SK-N-SH treated with all-trans-retinoic acid at 6 μM for 48 hours (cell line): ENCODE data around the gene SCN2A.

ENCODE experiments used
- ATAC-seq: fragments of 200-7000 bp; cut with Tn5 transposase; 3 replicates; pipeline ENCODE4 v1.9.1; 2020; ENCODE audit warnings: mild to moderate bottlenecking, moderate library complexity
- ARNTL ChIP-seq: fragments of 450-650 bp; formaldehyde crosslinking; IDR thresholded peaks from 2 replicates; pipeline ENCODE4 v1.5.0; 2020; ENCODE audit warnings: low read depth, mild to moderate bottlenecking, moderate library complexity, borderline replicate concordance
- BACH2 ChIP-seq: fragments of 250-450 bp; sonication (Bioruptor Pico); IDR thresholded peaks from 2 replicates; pipeline ENCODE4 v1.9.0; 2021; ENCODE audit warnings: mild to moderate bottlenecking, borderline replicate concordance
- CREB5 ChIP-seq: fragments of 250-450 bp; sonication (Bioruptor Pico); IDR thresholded peaks from 2 replicates; pipeline ENCODE4 v1.5.1; 2020; ENCODE audit warnings: low read depth, mild to moderate bottlenecking, moderate library complexity
- CSDC2 ChIP-seq: fragments of 250-450 bp; sonication (Bioruptor Pico); IDR thresholded peaks from 2 replicates; pipeline ENCODE4 v1.5.0; 2020; ENCODE audit warnings: mild to moderate bottlenecking, moderate library complexity
- CSRNP3 ChIP-seq: fragments of 250-450 bp; sonication (Bioruptor Pico); IDR thresholded peaks from 2 replicates; pipeline ENCODE4 v1.5.1; 2021; ENCODE audit warnings: mild to moderate bottlenecking, moderate library complexity
- ESRRG ChIP-seq: fragments of 250-450 bp; sonication (Bioruptor Pico); IDR thresholded peaks from 2 replicates; pipeline ENCODE4 v1.6.1; 2021; ENCODE audit warnings: mild to moderate bottlenecking
- GLIS3 ChIP-seq: fragments of 250-450 bp; sonication (Bioruptor Pico); IDR thresholded peaks from 2 replicates; pipeline ENCODE4 v1.5.0; 2020; ENCODE audit warnings: mild to moderate bottlenecking, moderate library complexity
- ISL1 ChIP-seq: fragments of 250-450 bp; sonication (Bioruptor Pico); IDR thresholded peaks from 2 replicates; pipeline ENCODE4 v2.1.2; 2022; ENCODE audit warnings: mild to moderate bottlenecking, moderate library complexity
- OSR1 ChIP-seq: fragments of 250-450 bp; sonication (Bioruptor Pico); IDR thresholded peaks from 2 replicates; pipeline ENCODE4 v1.8.0; 2022; ENCODE audit warnings: moderate library complexity, mild to moderate bottlenecking, inconsistent platforms
- PATZ1 ChIP-seq: fragments of 250-450 bp; sonication (Bioruptor Pico); IDR thresholded peaks from 2 replicates; pipeline ENCODE4 v1.8.0; 2020; ENCODE audit warnings: mild to moderate bottlenecking, moderate library complexity, borderline replicate concordance
- POU6F1 ChIP-seq: fragments of 250-450 bp; sonication (Bioruptor Pico); IDR thresholded peaks from 2 replicates; pipeline ENCODE4 v1.8.0; 2021; ENCODE audit warnings: low read depth, mild to moderate bottlenecking, moderate library complexity, borderline replicate concordance
- PPARA ChIP-seq: fragments of 250-450 bp; sonication (Bioruptor Pico); IDR thresholded peaks from 2 replicates; pipeline ENCODE4 v1.5.0; 2020; ENCODE audit warnings: mild to moderate bottlenecking, borderline replicate concordance
- RARB ChIP-seq: fragments of 250-450 bp; sonication (Bioruptor Pico); IDR thresholded peaks from 2 replicates; pipeline ENCODE4 v1.8.0; 2021; ENCODE audit warnings: mild to moderate bottlenecking, moderate library complexity
- SNAI2 ChIP-seq: fragments of 250-450 bp; sonication (Bioruptor Pico); IDR thresholded peaks from 2 replicates; pipeline ENCODE4 v1.5.0; 2020; ENCODE audit warnings: mild to moderate bottlenecking, moderate library complexity
- TCF4 ChIP-seq: fragments of 250-450 bp; sonication (Bioruptor Pico); IDR thresholded peaks from 2 replicates; pipeline ENCODE4 v1.8.0; 2021; ENCODE audit warnings: mild to moderate bottlenecking, moderate library complexity, borderline replicate concordance
- TOX ChIP-seq: fragments of 250-450 bp; sonication (Bioruptor Pico); IDR thresholded peaks from 2 replicates; pipeline ENCODE4 v1.8.0; 2021; ENCODE audit warnings: mild to moderate bottlenecking, moderate library complexity, borderline replicate concordance
- TSHZ2 ChIP-seq: fragments of 250-450 bp; sonication (Bioruptor Pico); IDR thresholded peaks from 2 replicates; pipeline ENCODE4 v1.5.0; 2020; ENCODE audit warnings: mild to moderate bottlenecking, moderate library complexity
- ZC3H10 ChIP-seq: fragments of 250-450 bp; sonication (Bioruptor Pico); IDR thresholded peaks from 2 replicates; pipeline ENCODE4 v1.5.1; 2021; ENCODE audit warnings: mild to moderate bottlenecking, moderate library complexity
- ZFP3 ChIP-seq: fragments of 250-450 bp; sonication (Bioruptor Pico); IDR thresholded peaks from 2 replicates; pipeline ENCODE4 v1.5.0; 2020; ENCODE audit warnings: mild to moderate bottlenecking, moderate library complexity
- ZFP30 ChIP-seq: fragments of 450-650 bp; formaldehyde crosslinking; IDR thresholded peaks from 2 replicates; pipeline ENCODE4 v1.5.0; 2022; ENCODE audit warnings: mild to moderate bottlenecking, moderate library complexity
- ZNF565 ChIP-seq: fragments of 450-650 bp; formaldehyde crosslinking; conservative IDR thresholded peaks from 2 replicates; pipeline ENCODE4 v1.5.0; 2020; ENCODE audit warnings: low read depth, mild to moderate bottlenecking, moderate library complexity
- ZNF8 ChIP-seq: fragments of 450-650 bp; formaldehyde crosslinking; IDR thresholded peaks from 2 replicates; pipeline ENCODE4 v1.5.0; 2020; ENCODE audit warnings: mild to moderate bottlenecking, moderate library complexity

The SCN2A gene

GRCh38 chr2:165196411-165196810, 42.8 kb upstream of the SCN2A start:
- TF ChIP-seq SNAI2 (CRISPR knock-in tag), result no peak
- no peak for TF ChIP-seq GLIS3 (CRISPR knock-in tag)
- TF ChIP-seq ARNTL (CRISPR knock-in tag), result no peak
- no peak for TF ChIP-seq ZFP3 (CRISPR knock-in tag)
- no peak for TF ChIP-seq BACH2 (CRISPR knock-in tag)
- TF ChIP-seq TOX, result no peak
- TF ChIP-seq ZC3H10 (CRISPR knock-in tag), result no peak
- no peak for TF ChIP-seq TCF4 (CRISPR knock-in tag)
- TF ChIP-seq OSR1 (CRISPR knock-in tag), result no peak
- no peak for TF ChIP-seq TSHZ2
- no peak for TF ChIP-seq ZNF8 (CRISPR knock-in tag)
- TF ChIP-seq ZNF565 (CRISPR knock-in tag), result no peak
- TF ChIP-seq CSDC2, result no peak
- no peak for TF ChIP-seq POU6F1 (CRISPR knock-in tag)

GRCh38 chr2:165197346-165197745, 41.9 kb upstream of the SCN2A start:
- no peak for TF ChIP-seq ZNF8 (CRISPR knock-in tag)
- TF ChIP-seq CSRNP3 (CRISPR knock-in tag), result no peak
- no peak for TF ChIP-seq ESRRG (CRISPR knock-in tag)
- TF ChIP-seq SNAI2 (CRISPR knock-in tag), result no peak
- no peak for TF ChIP-seq BACH2 (CRISPR knock-in tag)
- TF ChIP-seq RARB (CRISPR knock-in tag), result no peak
- no peak for TF ChIP-seq ISL1 (CRISPR knock-in tag)
- TF ChIP-seq PATZ1 (CRISPR knock-in tag), result no peak
- TF ChIP-seq ARNTL (CRISPR knock-in tag), result no peak
- no peak for TF ChIP-seq PPARA (CRISPR knock-in tag)
- no peak for TF ChIP-seq ZFP30
- no peak for TF ChIP-seq ZC3H10 (CRISPR knock-in tag)
- no peak for TF ChIP-seq OSR1 (CRISPR knock-in tag)
- no peak for TF ChIP-seq ZFP3 (CRISPR knock-in tag)
- no peak for TF ChIP-seq CREB5 (CRISPR knock-in tag)
- TF ChIP-seq POU6F1 (CRISPR knock-in tag), result no peak
- TF ChIP-seq ZNF565 (CRISPR knock-in tag), result no peak
- no peak for TF ChIP-seq TOX
- no peak for TF ChIP-seq GLIS3 (CRISPR knock-in tag)
- TF ChIP-seq, all 23 proteins: peak for 0

More at GRCh38 chr2:165196411-165196810, 42.8 kb upstream of the SCN2A start:
- no peak for ATAC-seq

More at GRCh38 chr2:165197346-165197745, 41.9 kb upstream of the SCN2A start:
- ATAC-seq, result no peak
